Neural cell (in vitro differentiated cells): ENCODE data around the gene NRBF2. TPM values are rescaled to one million over a fixed set of nuclear protein-coding genes. Genes with fewer than 3 reads are reported as not detected.

ENCODE experiments used
- H2AFZ ChIP-seq: fragments of 200-600, 300-800 bp; sonication (generic), shearing (Covaris generic); 2 replicates; pipeline ENCODE4 v1.6.0; 2014; ENCODE audit warnings: low read depth, mild to moderate bottlenecking, antibody characterized with exemption, low read length, moderate library complexity
- H3F3A ChIP-seq: fragments of 200-600 bp; shearing (Covaris generic); 2 replicates; pipeline ENCODE4 v1.6.1; 2016; ENCODE audit warnings: mild to moderate bottlenecking, moderate library complexity, mixed read lengths, antibody characterized with exemption, low read length; ENCODE audit not compliant: insufficient read depth, poor library complexity, severe bottlenecking
- H3K27ac ChIP-seq: fragments of 200-600, 300-800 bp; sonication (generic), shearing (Covaris generic); 2 replicates; pipeline ENCODE4 v1.5.1; 2014; ENCODE audit warnings: mild to moderate bottlenecking, low read length, moderate library complexity
- H3K27me3 ChIP-seq: fragments of 300-800, 200-600 bp; sonication (generic), shearing (Covaris generic); 2 replicates; pipeline ENCODE4 v1.6.0; 2014; ENCODE audit warnings: mild to moderate bottlenecking, low read depth, low read length, moderate library complexity; ENCODE audit not compliant: insufficient read depth
- H3K36me3 ChIP-seq: fragments of 300-800, 200-600 bp; sonication (generic), shearing (Covaris generic); 2 replicates; pipeline ENCODE4 v1.5.1; 2014; ENCODE audit warnings: mild to moderate bottlenecking, antibody characterized with exemption, low read length, moderate library complexity; ENCODE audit not compliant: insufficient read depth
- H3K4me2 ChIP-seq: fragments of 300-800, 200-600 bp; sonication (generic), shearing (Covaris generic); 2 replicates; pipeline ENCODE4 v1.6.0; 2014; ENCODE audit warnings: mild to moderate bottlenecking, low read length
- H3K4me3 ChIP-seq: fragments of 300-800, 200-600 bp; sonication (generic), shearing (Covaris generic); 2 replicates; pipeline ENCODE4 v1.5.1; 2014; ENCODE audit warnings: mild to moderate bottlenecking, low read length, moderate library complexity
- H3K79me2 ChIP-seq: fragments of 200-600 bp; shearing (Covaris generic); replicated peaks from 2 replicates; pipeline ENCODE4 v1.6.0; 2014; ENCODE audit warnings: mild to moderate bottlenecking, low read length, moderate library complexity; ENCODE audit not compliant: insufficient read depth
- H3K9ac ChIP-seq: fragments of 300-800, 200-600 bp; sonication (generic), shearing (Covaris generic); 2 replicates; pipeline ENCODE4 v1.6.1; 2016; ENCODE audit warnings: mild to moderate bottlenecking, low read length, mixed read lengths
- H3K9me2 ChIP-seq: fragments of 200-600 bp; shearing (Covaris generic); 2 replicates; pipeline ENCODE4 v1.6.1; 2016; ENCODE audit warnings: mild to moderate bottlenecking, low read length, mixed read lengths; ENCODE audit not compliant: insufficient read depth
- H3K9me3 ChIP-seq: fragments of 200-600, 300-800 bp; sonication (generic), shearing (Covaris generic); 2 replicates; pipeline ENCODE4 v1.6.1; 2016; ENCODE audit warnings: mild to moderate bottlenecking, mixed run types, low read length, moderate library complexity, mixed read lengths
- H4K20me1 ChIP-seq: fragments of 200-600 bp; shearing (Covaris generic); 2 replicates; pipeline ENCODE4 v1.6.1; 2016; ENCODE audit warnings: mild to moderate bottlenecking, mixed run types; ENCODE audit not compliant: insufficient read depth
- EP300 ChIP-seq: fragments of 450-650 bp; conservative IDR thresholded peaks from 2 replicates; pipeline ENCODE4 v1.6.1; 2014; ENCODE audit warnings: antibody characterized with exemption, mild to moderate bottlenecking, moderate library complexity; ENCODE audit not compliant: poor library complexity, severe bottlenecking
- EZH2 ChIP-seq: fragments of 200-600, 300-800 bp; shearing (Covaris generic), sonication (generic); IDR thresholded peaks from 2 replicates; pipeline ENCODE4 v1.6.1; 2014; ENCODE audit warnings: antibody characterized with exemption, low read length, borderline replicate concordance, mild to moderate bottlenecking; ENCODE audit not compliant: insufficient read depth, poor library complexity, severe bottlenecking
- MXI1 ChIP-seq: fragments of 450-650 bp; conservative IDR thresholded peaks from 2 replicates; pipeline ENCODE4 v1.6.1; 2014; ENCODE audit warnings: antibody characterized with exemption, mild to moderate bottlenecking; ENCODE audit not compliant: poor library complexity, severe bottlenecking
- POLR2AphosphoS5 ChIP-seq: IDR thresholded peaks from 2 replicates; pipeline ENCODE4 v1.6.1; 2012
- RAD21 ChIP-seq: fragments of 450-650 bp; conservative IDR thresholded peaks from 2 replicates; pipeline ENCODE4 v1.6.1; 2014; ENCODE audit warnings: antibody characterized with exemption, mild to moderate bottlenecking, moderate library complexity
- SMC3 ChIP-seq: fragments of 450-650 bp; conservative IDR thresholded peaks from 2 replicates; pipeline ENCODE4 v1.6.1; 2014; ENCODE audit warnings: antibody characterized with exemption, mild to moderate bottlenecking, moderate library complexity; ENCODE audit not compliant: poor library complexity
- TAF1 ChIP-seq: IDR thresholded peaks from 2 replicates; pipeline ENCODE4 v1.6.1; 2012; ENCODE audit warnings: low read depth
- polyA plus RNA-seq: library from polyadenylated mRNA; depleted of rRNA; stranded (reverse); fragments of >200 nt; gene quantifications from 2 replicates; pipeline ENCODE4 v1.2.3, GENCODE V29; 2014
- TF ChIP-seq, protein P1 (sequence below): fragments of 450-650 bp; IDR thresholded peaks from 2 replicates; pipeline ENCODE4 v1.5.1; 2014; ENCODE audit warnings: antibody characterized with exemption, mild to moderate bottlenecking, moderate library complexity; ENCODE audit not compliant: poor library complexity, severe bottlenecking
- TF ChIP-seq, protein P2 (sequence below): IDR thresholded peaks from 2 replicates; pipeline ENCODE4 v1.6.1; 2012; ENCODE audit warnings: borderline replicate concordance

Gene NRBF2
- polyA plus RNA-seq, 1 donor from 2014 or later: 32.7 TPM

DNA sequence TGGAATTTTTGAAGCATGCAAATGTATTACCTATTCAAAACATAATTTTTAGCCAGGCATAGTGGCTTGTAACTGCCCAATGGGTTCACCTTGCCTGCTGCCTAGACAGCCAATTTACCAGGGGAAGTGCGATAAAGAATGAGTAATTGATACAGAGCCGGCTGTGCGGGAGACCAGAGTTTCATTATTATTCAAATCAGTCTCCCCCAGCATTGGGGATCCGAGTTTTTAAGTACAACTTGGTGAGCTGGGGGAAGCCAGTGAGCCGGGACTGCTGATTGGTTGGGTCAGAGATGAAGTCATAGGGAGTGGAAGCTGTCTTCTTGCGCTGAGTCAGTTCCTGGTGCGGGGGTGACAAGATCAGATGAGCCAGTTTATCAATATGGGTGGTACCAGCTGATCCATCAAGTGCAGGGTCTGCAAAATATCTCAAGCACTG is 29.1 kb upstream of the NRBF2 start:
- no peak overlapping the region for H3K4me2 ChIP-seq
- H3K36me3 ChIP-seq: no peaks in the 10 kb centered on the region
- no peak overlapping the region for H3K4me3 ChIP-seq
- H3K27me3 ChIP-seq: no peaks in the 10 kb centered on the region
- no peak overlapping the region for H3K27ac ChIP-seq
- H3K79me2 ChIP-seq: no peaks in the 10 kb centered on the region
- H3K9ac ChIP-seq: no peak overlapping the region
- no peaks in the 10 kb centered on the region for H3K9me2 ChIP-seq
- H3K9me3 ChIP-seq: no peaks in the 10 kb centered on the region
- no peaks in the 10 kb centered on the region for H4K20me1 ChIP-seq
- no peak overlapping the region for H2AFZ ChIP-seq
- H3F3A ChIP-seq: no peaks in the 10 kb centered on the region
- TF ChIP-seq POLR2AphosphoS5 (no peak), EP300 (no peak), TAF1 (no peak), MXI1 (no peak), EZH2 (no peak), SMC3 (no peak), RAD21 (no peak)
- TF ChIP-seq, protein P1, sequence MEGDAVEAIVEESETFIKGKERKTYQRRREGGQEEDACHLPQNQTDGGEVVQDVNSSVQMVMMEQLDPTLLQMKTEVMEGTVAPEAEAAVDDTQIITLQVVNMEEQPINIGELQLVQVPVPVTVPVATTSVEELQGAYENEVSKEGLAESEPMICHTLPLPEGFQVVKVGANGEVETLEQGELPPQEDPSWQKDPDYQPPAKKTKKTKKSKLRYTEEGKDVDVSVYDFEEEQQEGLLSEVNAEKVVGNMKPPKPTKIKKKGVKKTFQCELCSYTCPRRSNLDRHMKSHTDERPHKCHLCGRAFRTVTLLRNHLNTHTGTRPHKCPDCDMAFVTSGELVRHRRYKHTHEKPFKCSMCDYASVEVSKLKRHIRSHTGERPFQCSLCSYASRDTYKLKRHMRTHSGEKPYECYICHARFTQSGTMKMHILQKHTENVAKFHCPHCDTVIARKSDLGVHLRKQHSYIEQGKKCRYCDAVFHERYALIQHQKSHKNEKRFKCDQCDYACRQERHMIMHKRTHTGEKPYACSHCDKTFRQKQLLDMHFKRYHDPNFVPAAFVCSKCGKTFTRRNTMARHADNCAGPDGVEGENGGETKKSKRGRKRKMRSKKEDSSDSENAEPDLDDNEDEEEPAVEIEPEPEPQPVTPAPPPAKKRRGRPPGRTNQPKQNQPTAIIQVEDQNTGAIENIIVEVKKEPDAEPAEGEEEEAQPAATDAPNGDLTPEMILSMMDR: no peak
- TF ChIP-seq, protein P2, sequence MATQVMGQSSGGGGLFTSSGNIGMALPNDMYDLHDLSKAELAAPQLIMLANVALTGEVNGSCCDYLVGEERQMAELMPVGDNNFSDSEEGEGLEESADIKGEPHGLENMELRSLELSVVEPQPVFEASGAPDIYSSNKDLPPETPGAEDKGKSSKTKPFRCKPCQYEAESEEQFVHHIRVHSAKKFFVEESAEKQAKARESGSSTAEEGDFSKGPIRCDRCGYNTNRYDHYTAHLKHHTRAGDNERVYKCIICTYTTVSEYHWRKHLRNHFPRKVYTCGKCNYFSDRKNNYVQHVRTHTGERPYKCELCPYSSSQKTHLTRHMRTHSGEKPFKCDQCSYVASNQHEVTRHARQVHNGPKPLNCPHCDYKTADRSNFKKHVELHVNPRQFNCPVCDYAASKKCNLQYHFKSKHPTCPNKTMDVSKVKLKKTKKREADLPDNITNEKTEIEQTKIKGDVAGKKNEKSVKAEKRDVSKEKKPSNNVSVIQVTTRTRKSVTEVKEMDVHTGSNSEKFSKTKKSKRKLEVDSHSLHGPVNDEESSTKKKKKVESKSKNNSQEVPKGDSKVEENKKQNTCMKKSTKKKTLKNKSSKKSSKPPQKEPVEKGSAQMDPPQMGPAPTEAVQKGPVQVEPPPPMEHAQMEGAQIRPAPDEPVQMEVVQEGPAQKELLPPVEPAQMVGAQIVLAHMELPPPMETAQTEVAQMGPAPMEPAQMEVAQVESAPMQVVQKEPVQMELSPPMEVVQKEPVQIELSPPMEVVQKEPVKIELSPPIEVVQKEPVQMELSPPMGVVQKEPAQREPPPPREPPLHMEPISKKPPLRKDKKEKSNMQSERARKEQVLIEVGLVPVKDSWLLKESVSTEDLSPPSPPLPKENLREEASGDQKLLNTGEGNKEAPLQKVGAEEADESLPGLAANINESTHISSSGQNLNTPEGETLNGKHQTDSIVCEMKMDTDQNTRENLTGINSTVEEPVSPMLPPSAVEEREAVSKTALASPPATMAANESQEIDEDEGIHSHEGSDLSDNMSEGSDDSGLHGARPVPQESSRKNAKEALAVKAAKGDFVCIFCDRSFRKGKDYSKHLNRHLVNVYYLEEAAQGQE: no peak

DNA sequence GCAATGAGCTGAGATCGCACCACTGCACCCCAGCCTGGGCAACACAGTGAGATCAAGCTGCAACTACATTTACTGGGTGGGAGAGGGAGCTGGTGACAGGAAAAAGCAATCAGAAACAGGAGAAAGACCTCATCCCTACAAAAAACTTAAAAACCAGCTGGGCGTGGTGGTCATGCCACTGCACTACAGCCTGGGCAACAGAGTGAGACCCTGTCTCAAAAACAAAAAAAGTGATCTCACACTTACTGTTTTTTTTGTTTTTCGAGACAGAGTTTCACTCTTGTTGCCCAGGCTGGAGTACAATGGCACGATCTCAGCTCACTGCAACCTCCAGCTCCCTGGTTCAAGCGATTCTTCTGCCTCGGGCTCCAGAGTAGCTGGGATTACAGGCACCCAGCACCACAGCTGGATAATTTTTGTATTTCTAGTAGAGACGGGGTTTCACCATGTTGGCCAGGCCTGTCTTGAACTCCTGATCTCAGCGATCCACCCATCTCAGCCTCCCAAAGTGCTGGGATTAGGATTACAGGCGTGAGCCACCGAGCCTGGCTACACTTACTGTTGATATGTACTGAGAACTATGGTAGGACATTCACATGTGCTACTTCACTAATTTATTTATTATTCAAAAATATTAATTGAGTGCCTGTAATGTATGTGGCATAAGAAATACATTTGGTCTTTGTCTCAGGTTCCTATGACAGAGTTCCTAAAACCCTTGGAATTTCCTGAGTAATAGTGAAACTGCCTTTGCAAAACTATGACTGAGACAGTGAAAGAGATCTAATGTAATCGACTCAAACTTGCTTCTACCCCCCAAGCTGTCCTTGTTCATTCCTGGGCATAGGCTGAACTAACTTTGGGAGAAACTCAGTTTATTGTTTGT is 27.7 kb upstream of the NRBF2 start:
- Histone ChIP-seq H3K9ac (no peak overlapping the region), H2AFZ (no peak overlapping the region), H3K27me3 (no peaks in the 10 kb centered on the region), H3K9me3 (no peaks in the 10 kb centered on the region), H3K27ac (no peak overlapping the region), H3K36me3 (no peaks in the 10 kb centered on the region), H3K4me2 (no peak overlapping the region), H3K79me2 (no peaks in the 10 kb centered on the region), H3K9me2 (no peaks in the 10 kb centered on the region), H3F3A (no peaks in the 10 kb centered on the region), H3K4me3 (no peak overlapping the region), H4K20me1 (no peaks in the 10 kb centered on the region)
- TF ChIP-seq POLR2AphosphoS5 (no peak), EP300 (no peak), RAD21 (no peak), TAF1 (no peak), SMC3 (no peak), MXI1 (no peak), EZH2 (no peak)
- TF ChIP-seq, protein P2: no peak
- TF ChIP-seq, protein P1: no peak
